H9 (cell line): ENCODE results near the gene C1S. TPM values are rescaled to one million over a fixed set of nuclear protein-coding genes. Genes with fewer than 3 reads are reported as not detected.

Source experiments
- DNase-seq: peaks from one replicate; pipeline ENCODE4 v3.0.0-alpha.2; 2017
- H2AFZ ChIP-seq: one replicate; pipeline ENCODE4 v1.6.1; 2013; ENCODE audit warnings: mild to moderate bottlenecking, low read length, control low read depth, moderate library complexity
- H2AK5ac ChIP-seq: 2 replicates; pipeline ENCODE4 v1.6.1; 2013; ENCODE audit warnings: low read length, control low read depth, mixed read lengths; ENCODE audit not compliant: insufficient read length
- H2BK120ac ChIP-seq: one replicate; pipeline ENCODE4 v1.6.1; 2013; ENCODE audit warnings: low read depth, mild to moderate bottlenecking, low read length, control low read depth, inconsistent platforms; ENCODE audit not compliant: poor library complexity, severe bottlenecking
- H2BK12ac ChIP-seq: 2 replicates; pipeline ENCODE4 v1.6.1; 2013; ENCODE audit warnings: low read length, control low read depth, mixed read lengths, low read depth; ENCODE audit not compliant: insufficient read length
- H2BK15ac ChIP-seq: 2 replicates; pipeline ENCODE4 v1.6.1; 2013; ENCODE audit warnings: low read depth, low read length, control low read depth
- H2BK20ac ChIP-seq: one replicate; pipeline ENCODE4 v1.6.1; 2013; ENCODE audit warnings: low read depth, mild to moderate bottlenecking, low read length, control low read depth, inconsistent platforms; ENCODE audit not compliant: poor library complexity, severe bottlenecking
- H2BK5ac ChIP-seq: 2 replicates; pipeline ENCODE4 v1.6.1; 2013; ENCODE audit warnings: low read length, control low read depth, mixed read lengths; ENCODE audit not compliant: insufficient read length
- H3K14ac ChIP-seq: 2 replicates; pipeline ENCODE4 v1.6.1; 2013; ENCODE audit warnings: low read length, control low read depth; ENCODE audit not compliant: insufficient read depth
- H3K18ac ChIP-seq: 2 replicates; pipeline ENCODE4 v1.6.1; 2013; ENCODE audit warnings: low read depth, mild to moderate bottlenecking, mixed read lengths, low read length, control low read depth; ENCODE audit not compliant: insufficient read length
- H3K23ac ChIP-seq: 2 replicates; pipeline ENCODE4 v1.6.1; 2013; ENCODE audit warnings: low read length, control low read depth, mixed read lengths, low read depth; ENCODE audit not compliant: insufficient read length
- H3K23me2 ChIP-seq: 2 replicates; pipeline ENCODE4 v1.6.1; 2013; ENCODE audit warnings: low read depth, mild to moderate bottlenecking, mixed read lengths, low read length, control low read depth; ENCODE audit not compliant: insufficient read length, poor library complexity, severe bottlenecking
- H3K27ac ChIP-seq: 2 replicates; pipeline ENCODE4 v1.5.1; 2013; ENCODE audit warnings: low read length, control low read depth, mixed read lengths, low read depth; ENCODE audit not compliant: insufficient read length
- H3K27me3 ChIP-seq: 2 replicates; pipeline ENCODE4 v1.6.1; 2013; ENCODE audit warnings: low read length, control low read depth, inconsistent platforms; ENCODE audit not compliant: insufficient read depth
- H3K4ac ChIP-seq: 2 replicates; pipeline ENCODE4 v1.6.1; 2013; ENCODE audit warnings: low read depth, mild to moderate bottlenecking, control low read depth, inconsistent platforms, low read length, moderate library complexity
- H3K4me1 ChIP-seq: 2 replicates; pipeline ENCODE4 v1.6.1; 2013; ENCODE audit warnings: low read length, control low read depth, inconsistent platforms; ENCODE audit not compliant: insufficient read depth
- H3K4me2 ChIP-seq: 2 replicates; pipeline ENCODE4 v1.6.1; 2013; ENCODE audit warnings: low read length, control low read depth, mixed read lengths; ENCODE audit not compliant: insufficient read length, insufficient read depth
- H3K56ac ChIP-seq: 2 replicates; pipeline ENCODE4 v1.6.1; 2013; ENCODE audit warnings: low read depth, mild to moderate bottlenecking, mixed read lengths, low read length, control low read depth; ENCODE audit not compliant: insufficient read length
- H3K79me1 ChIP-seq: 2 replicates; pipeline ENCODE4 v1.6.1; 2013; ENCODE audit warnings: low read depth, mild to moderate bottlenecking, moderate library complexity, low read length, control low read depth, inconsistent platforms; ENCODE audit not compliant: insufficient read depth, poor library complexity, severe bottlenecking
- H3K79me2 ChIP-seq: 2 replicates; pipeline ENCODE4 v1.6.1; 2013; ENCODE audit warnings: low read length, control low read depth, inconsistent platforms; ENCODE audit not compliant: insufficient read depth
- H3K9ac ChIP-seq: 2 replicates; pipeline ENCODE4 v1.6.1; 2013; ENCODE audit warnings: low read length, control low read depth, mixed read lengths; ENCODE audit not compliant: insufficient read length; ENCODE audit errors: extremely low read depth
- H3K9me3 ChIP-seq: one replicate; pipeline ENCODE4 v1.6.1; 2013; ENCODE audit warnings: low read depth, low read length, inconsistent platforms; ENCODE audit not compliant: control insufficient read depth
- H3T11ph ChIP-seq: one replicate; pipeline ENCODE4 v1.6.1; 2013; ENCODE audit warnings: mild to moderate bottlenecking, low read length, control low read depth, inconsistent platforms
- H4K20me1 ChIP-seq: one replicate; pipeline ENCODE4 v1.6.1; 2013; ENCODE audit not compliant: control insufficient read depth, insufficient read length, insufficient read depth
- H4K5ac ChIP-seq: 2 replicates; pipeline ENCODE4 v1.6.1; 2013; ENCODE audit warnings: low read depth, mild to moderate bottlenecking, mixed read lengths, low read length, control low read depth; ENCODE audit not compliant: insufficient read length
- H4K8ac ChIP-seq: replicated peaks from 2 replicates; pipeline ENCODE4 v1.6.1; 2013; ENCODE audit warnings: low read length, control low read depth, mixed read lengths, low read depth; ENCODE audit not compliant: insufficient read length
- H4K91ac ChIP-seq: 2 replicates; pipeline ENCODE4 v1.6.1; 2013; ENCODE audit warnings: low read depth, mild to moderate bottlenecking, moderate library complexity, mixed read lengths, low read length, control low read depth; ENCODE audit not compliant: insufficient read length
- H3K27ac Mint-ChIP-seq, 3 experiments: 2 replicates in 2 of 3; 3 replicates in 1 of 3; pipeline ENCODE4 v1.8.0; 2020 to 2021; ENCODE audit warnings: mixed read lengths in 3 of 3, mild to moderate bottlenecking in 1 of 3, moderate library complexity in 1 of 3
- H3K27me3 Mint-ChIP-seq: 2 replicates; pipeline ENCODE4 v1.8.0; 2021; ENCODE audit warnings: low read depth, mild to moderate bottlenecking, moderate library complexity, mixed read lengths
- H3K36me3 Mint-ChIP-seq, 3 experiments: 2 replicates in 2 of 3; 3 replicates in 1 of 3; pipeline ENCODE4 v1.8.0; 2020 to 2021; ENCODE audit warnings: low read depth in 3 of 3, mixed read lengths in 3 of 3; ENCODE audit not compliant: insufficient read depth in 1 of 3
- H3K4me1 Mint-ChIP-seq, 2 experiments: 2 replicates each; pipeline ENCODE4 v1.8.0; 2020; ENCODE audit warnings: mixed read lengths in 2 of 2
- H3K4me3 Mint-ChIP-seq, 2 experiments: 2 replicates in 1 of 2; 3 replicates in 1 of 2; pipeline ENCODE4 v1.8.0; 2020 to 2021; ENCODE audit warnings: mild to moderate bottlenecking in 2 of 2, mixed read lengths in 2 of 2, moderate library complexity in 1 of 2
- H3K9me3 Mint-ChIP-seq, 2 experiments: 2 replicates in 1 of 2; 3 replicates in 1 of 2; pipeline ENCODE4 v1.8.0; 2020; ENCODE audit warnings: mild to moderate bottlenecking in 2 of 2, mixed read lengths in 2 of 2, moderate library complexity in 1 of 2
- WGBS: extraction: QIAGEN DNeasy Blood & Tissue Kit; methylation state at CpG from one replicate; pipeline ENCODE4 v1.1.7; 2013; ENCODE audit warnings: missing lambda C conversion rate, low lambda C conversion rate, mixed read lengths; ENCODE audit not compliant: insufficient read length; ENCODE audit errors: extremely low coverage; 5-methylcytosine and 5-hydroxymethylcytosine counted together
- total RNA-seq: library from RNA; stranded (reverse); gene quantifications from 2 replicates; pipeline ENCODE4 v1.2.1, GENCODE V29; 2021
- TF ChIP-seq, protein P1 (sequence below): fragments of 200-600 bp; sonication (generic); conservative IDR thresholded peaks from 3 replicates; pipeline ENCODE4 v1.8.0; 2021; ENCODE audit warnings: antibody characterized with exemption, mild to moderate bottlenecking

C1S gene
- total RNA-seq, 1 experiment from 2014 or later: 4.2 TPM

DNA sequence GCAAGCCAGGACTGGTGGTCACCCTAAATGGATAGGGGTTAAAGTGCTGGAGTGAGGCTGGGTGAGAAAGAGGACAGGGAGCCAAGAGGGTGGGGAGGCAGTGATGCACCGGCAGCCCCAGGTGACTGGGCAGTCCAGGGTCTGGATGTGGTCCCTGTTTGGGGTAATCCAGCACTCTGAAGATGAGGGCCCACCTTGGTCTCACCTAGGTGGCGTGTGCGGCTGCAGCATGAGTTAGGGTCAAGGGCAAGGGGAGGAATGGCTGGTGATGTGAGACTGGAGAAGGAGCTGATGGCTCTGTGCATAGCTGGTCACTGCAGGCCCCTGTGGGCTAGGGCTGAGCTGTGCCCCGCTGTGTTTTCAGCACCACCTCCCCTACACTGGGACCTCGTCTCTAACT is 50.1 kb downstream of the C1S start:
- peaks cover 10 to 18% (median 17%) of the 10 kb centered on the region in 3 experiments for H3K36me3 Mint-ChIP-seq
- H3K27ac Mint-ChIP-seq: no peak overlapping the region

More for the DNA sequence above, 50.1 kb downstream of the C1S start:
- no peak overlapping the region for H3K4me3 Mint-ChIP-seq
- Histone ChIP-seq H2BK5ac (no peak overlapping the region), H2BK12ac (no peak overlapping the region), H3K23me2 (peaks cover 11% of the 10 kb centered on the region), H4K20me1 (no peaks in the 10 kb centered on the region), H2AK5ac (no peak overlapping the region), H4K5ac (no peak overlapping the region), H4K91ac (no peak overlapping the region), H3K27me3 (no peaks in the 10 kb centered on the region), H3K79me1 (no peaks in the 10 kb centered on the region), H3K79me2 (no peaks in the 10 kb centered on the region), H3T11ph (no peak overlapping the region), H3K27ac (no peak overlapping the region), H2BK120ac (no peak overlapping the region), H3K18ac (no peak overlapping the region), H3K4me2 (no peak overlapping the region), H4K8ac (no peak overlapping the region), H3K4me1 (no peaks in the 10 kb centered on the region), H3K14ac (no peak overlapping the region), H2BK15ac (no peak overlapping the region), H3K56ac (no peak overlapping the region), H2BK20ac (no peak overlapping the region), H3K9ac (no peak overlapping the region), H3K9me3 (no peaks in the 10 kb centered on the region), H2AFZ (no peak overlapping the region), H3K23ac (no peak overlapping the region), H3K4ac (no peak overlapping the region)
- TF ChIP-seq, protein P1, sequence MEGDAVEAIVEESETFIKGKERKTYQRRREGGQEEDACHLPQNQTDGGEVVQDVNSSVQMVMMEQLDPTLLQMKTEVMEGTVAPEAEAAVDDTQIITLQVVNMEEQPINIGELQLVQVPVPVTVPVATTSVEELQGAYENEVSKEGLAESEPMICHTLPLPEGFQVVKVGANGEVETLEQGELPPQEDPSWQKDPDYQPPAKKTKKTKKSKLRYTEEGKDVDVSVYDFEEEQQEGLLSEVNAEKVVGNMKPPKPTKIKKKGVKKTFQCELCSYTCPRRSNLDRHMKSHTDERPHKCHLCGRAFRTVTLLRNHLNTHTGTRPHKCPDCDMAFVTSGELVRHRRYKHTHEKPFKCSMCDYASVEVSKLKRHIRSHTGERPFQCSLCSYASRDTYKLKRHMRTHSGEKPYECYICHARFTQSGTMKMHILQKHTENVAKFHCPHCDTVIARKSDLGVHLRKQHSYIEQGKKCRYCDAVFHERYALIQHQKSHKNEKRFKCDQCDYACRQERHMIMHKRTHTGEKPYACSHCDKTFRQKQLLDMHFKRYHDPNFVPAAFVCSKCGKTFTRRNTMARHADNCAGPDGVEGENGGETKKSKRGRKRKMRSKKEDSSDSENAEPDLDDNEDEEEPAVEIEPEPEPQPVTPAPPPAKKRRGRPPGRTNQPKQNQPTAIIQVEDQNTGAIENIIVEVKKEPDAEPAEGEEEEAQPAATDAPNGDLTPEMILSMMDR: no peak
- peaks cover 11 to 15% of the 10 kb centered on the region in 2 experiments for H3K4me1 Mint-ChIP-seq
- H3K9me3 Mint-ChIP-seq: peaks cover 6 to 9% of the 10 kb centered on the region in 2 experiments
- H3K27me3 Mint-ChIP-seq: peaks cover 7% of the 10 kb centered on the region
- no peak for DNase-seq
- no CpG with 5 or more reads among the region's 5 CpGs for WGBS
